HepG2 (cell line): ENCODE results near the gene RPS8. TPM values are rescaled to one million over a fixed set of nuclear protein-coding genes. Genes with fewer than 3 reads are reported as not detected.
A peak's percentile ranks its signal among the peaks of the same experiment; 100 is the strongest.

Experiments used
- ARNT2 ChIP-seq: sonication (generic); formaldehyde crosslinking; IDR thresholded peaks from 2 replicates; pipeline ENCODE4 v1.8.0; 2022; ENCODE audit warnings: mild to moderate bottlenecking, low read depth, missing genetic modification reagents, moderate library complexity
- CHD4 ChIP-seq: fragments of 200-600 bp; sonication (generic); IDR thresholded peaks from 2 replicates; pipeline ENCODE4 v1.7.0; 2017; ENCODE audit warnings: mild to moderate bottlenecking, low read length, borderline replicate concordance
- ELF1 ChIP-seq: sonication (generic); formaldehyde crosslinking; IDR thresholded peaks from 2 replicates; pipeline ENCODE4 v1.4.0; 2020; ENCODE audit warnings: missing genetic modification reagents
- GPN1 ChIP-seq: sonication (generic); formaldehyde crosslinking; IDR thresholded peaks from 2 replicates; pipeline ENCODE4 v1.5.1; 2020; ENCODE audit warnings: missing genetic modification reagents, borderline replicate concordance
- HDAC2 ChIP-seq: sonication (generic); formaldehyde crosslinking; IDR thresholded peaks from 2 replicates; pipeline ENCODE4 v1.4.0; 2020; ENCODE audit warnings: missing genetic modification reagents
- HOXA3 ChIP-seq: sonication (generic); formaldehyde crosslinking; IDR thresholded peaks from 2 replicates; pipeline ENCODE4 v1.5.0; 2020; ENCODE audit warnings: missing genetic modification reagents
- HOXA7 ChIP-seq: sonication (generic); formaldehyde crosslinking; IDR thresholded peaks from 2 replicates; pipeline ENCODE4 v1.8.1; 2022; ENCODE audit warnings: mild to moderate bottlenecking, missing genetic modification reagents, moderate library complexity
- MAFG ChIP-seq: sonication (generic); formaldehyde crosslinking; IDR thresholded peaks from 2 replicates; pipeline ENCODE4 v1.5.1; 2020; ENCODE audit warnings: mild to moderate bottlenecking, missing genetic modification reagents
- NFKBIZ ChIP-seq: IDR thresholded peaks from 2 replicates; pipeline ENCODE4 v1.6.1; 2018; ENCODE audit warnings: missing genetic modification reagents, missing compliant biosample characterization
- NR2F6 ChIP-seq, 2 experiments: IDR thresholded peaks; 2 replicates each; pipeline ENCODE4 v1.6.1; 2016; ENCODE audit warnings: antibody characterized with exemption in 1 of 2, mild to moderate bottlenecking in 1 of 2
- REL ChIP-seq: sonication (generic); formaldehyde crosslinking; conservative IDR thresholded peaks from 2 replicates; pipeline ENCODE4 v1.8.0; 2022; ENCODE audit warnings: mild to moderate bottlenecking, missing genetic modification reagents, moderate library complexity
- RFXANK ChIP-seq: IDR thresholded peaks from 2 replicates; pipeline ENCODE4 v1.6.1; 2016
- SMAD9 ChIP-seq: sonication (generic); formaldehyde crosslinking; IDR thresholded peaks from 2 replicates; pipeline ENCODE4 v1.5.1; 2020; ENCODE audit warnings: mild to moderate bottlenecking, missing genetic modification reagents
- ZNF329 ChIP-seq: sonication (generic); formaldehyde crosslinking; IDR thresholded peaks from 2 replicates; pipeline ENCODE4 v1.9.0; 2021; ENCODE audit warnings: low read depth, mild to moderate bottlenecking, missing genetic modification reagents
- ZNF557 ChIP-seq: sonication (generic); formaldehyde crosslinking; IDR thresholded peaks from 2 replicates; pipeline ENCODE4 v1.4.0; 2020; ENCODE audit warnings: missing genetic modification reagents
- ZSCAN21 ChIP-seq: sonication (generic); formaldehyde crosslinking; IDR thresholded peaks from 2 replicates; pipeline ENCODE4 v1.8.0; 2022; ENCODE audit warnings: mild to moderate bottlenecking, missing genetic modification reagents, moderate library complexity, borderline replicate concordance
- ZSCAN30 ChIP-seq: sonication (generic); formaldehyde crosslinking; IDR thresholded peaks from 2 replicates; pipeline ENCODE4 v1.5.0; 2020; ENCODE audit warnings: mild to moderate bottlenecking, missing genetic modification reagents
- polyA plus RNA-seq, 8 experiments: library from polyadenylated mRNA; depleted of rRNA in 3 of 8; stranded (reverse) in 7 of 8; unstranded in 1 of 8; fragments of >200 nt; fragmentation: Illumina TruSeq in 4 of 8; extraction: Trizol in 4 of 8; gene quantifications; 2 replicates each; pipeline versions ENCODE4 v1.2.1 to v1.2.3, GENCODE V29; 2011 to 2016; ENCODE audit warnings: low read depth in 4 of 8, missing spikeins in 1 of 8, mixed read lengths in 1 of 8; ENCODE audit not compliant: insufficient read depth in 1 of 8
- total RNA-seq, 5 experiments: library from RNA; depleted of rRNA; stranded (reverse); fragments of >200 nt; fragmentation: Illumina TruSeq; extraction: Trizol; gene quantifications; 2 replicates each; pipeline ENCODE4 v1.2.3, GENCODE V29; 2016; ENCODE audit warnings: low read depth in 1 of 5
- TF ChIP-seq, protein P1 (sequence below): sonication (generic); formaldehyde crosslinking; IDR thresholded peaks from 2 replicates; pipeline ENCODE4 v1.8.1; 2023; ENCODE audit warnings: missing genetic modification reagents, mild to moderate bottlenecking, borderline replicate concordance
- TF ChIP-seq, protein P2 (sequence below): sonication (generic); formaldehyde crosslinking; IDR thresholded peaks from 2 replicates; pipeline ENCODE4 v1.4.0; 2020; ENCODE audit warnings: missing genetic modification reagents, borderline replicate concordance
- TF ChIP-seq, protein P3 (sequence below): sonication (generic); formaldehyde crosslinking; IDR thresholded peaks from 2 replicates; pipeline ENCODE4 v1.4.0; 2020; ENCODE audit warnings: missing genetic modification reagents
- TF ChIP-seq, protein P4 (sequence below): sonication (generic); formaldehyde crosslinking; IDR thresholded peaks from 2 replicates; pipeline ENCODE4 v1.5.0; 2020; ENCODE audit warnings: mild to moderate bottlenecking, low read depth, missing genetic modification reagents, borderline replicate concordance
- TF ChIP-seq, protein P5 (sequence below): IDR thresholded peaks from 2 replicates; pipeline ENCODE4 v1.6.1; 2016; ENCODE audit warnings: low read depth, control low read depth

Gene RPS8
- total and polyA plus RNA-seq, 2 of the 13 experiments (the other 11 are each of a cell fraction or from before 2014, with no cell fraction given) = 2,628 to 2,822 TPM

DNA sequence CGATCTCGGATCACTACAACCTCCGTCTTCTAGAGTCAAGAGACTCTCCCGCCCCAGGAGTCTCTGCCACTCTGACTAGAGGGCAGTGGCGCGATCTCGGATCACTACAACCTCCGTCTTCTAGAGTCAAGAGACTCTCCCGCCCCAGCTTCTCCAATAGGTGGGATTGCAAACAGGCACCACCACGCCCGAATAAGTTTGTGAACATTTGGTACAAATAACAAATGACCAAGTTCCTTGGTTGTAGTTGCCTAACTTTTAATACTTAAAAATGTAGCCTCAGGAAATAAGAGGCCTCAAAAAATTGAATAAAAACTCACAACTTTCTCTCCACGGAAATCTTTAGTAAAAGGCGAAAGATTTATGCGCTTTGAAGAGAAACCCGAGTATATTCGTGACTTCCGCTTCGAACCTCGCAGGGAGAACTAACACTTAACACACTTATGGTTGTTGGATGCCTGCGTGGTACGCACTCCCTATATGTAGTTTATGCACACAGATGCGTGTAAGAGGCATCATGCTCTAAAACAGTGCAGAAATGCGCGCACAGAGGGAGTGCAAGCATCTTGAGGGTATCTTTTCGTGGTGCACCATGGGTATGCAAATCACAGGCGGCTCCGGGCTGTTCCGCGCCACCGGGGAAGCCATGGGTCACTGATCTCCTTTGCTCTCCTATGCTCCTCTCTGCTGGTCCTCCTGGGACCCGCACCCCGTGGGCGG lies 44.4 kb downstream of the RPS8 start (continued):
- TF ChIP-seq NFKBIZ (CRISPR knock-in tag) (peak; percentile 60; the same call in 1 of the 2 replicates), SMAD9 (no peak), ZNF329 (CRISPR knock-in tag) (peak; percentile 87), MAFG (CRISPR knock-in tag) (no peak), ELF1 (CRISPR knock-in tag) (peak; percentile 82), ZNF557 (CRISPR knock-in tag) (no peak; the same call in 1 of the 2 replicates), REL (peak; percentile 88), GPN1 (CRISPR knock-in tag) (no peak), NR2F6 (IDR thresholded peaks at IDR 0.05) (peak; percentile 8; the same call in 1 of the 2 replicates), NR2F6 (CRISPR knock-in tag; IDR thresholded peaks at IDR 0.05) (no peak; the same call in 1 of the 2 replicates), HOXA3 (CRISPR knock-in tag) (peak; percentile 9; the same call in 1 of the 2 replicates), ZSCAN21 (CRISPR knock-in tag) (peak; percentile 38; the same call in 1 of the 2 replicates), ARNT2 (CRISPR knock-in tag) (peak; percentile 42; the same call in 1 of the 2 replicates), HOXA7 (0 out of 2 replicates have a peak, but pooled peaks have one; percentile 85), HDAC2 (CRISPR knock-in tag) (no peak; the same call in none of the 2 replicates), RFXANK (no peak; the same call in 1 of the 2 replicates), ZSCAN30 (0 out of 2 replicates have a peak, but pooled peaks have one; percentile 50), CHD4 (no peak)
- TF ChIP-seq, protein P1, sequence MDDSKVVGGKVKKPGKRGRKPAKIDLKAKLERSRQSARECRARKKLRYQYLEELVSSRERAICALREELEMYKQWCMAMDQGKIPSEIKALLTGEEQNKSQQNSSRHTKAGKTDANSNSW (CRISPR knock-in tag) = no peak
- TF ChIP-seq, protein P2, sequence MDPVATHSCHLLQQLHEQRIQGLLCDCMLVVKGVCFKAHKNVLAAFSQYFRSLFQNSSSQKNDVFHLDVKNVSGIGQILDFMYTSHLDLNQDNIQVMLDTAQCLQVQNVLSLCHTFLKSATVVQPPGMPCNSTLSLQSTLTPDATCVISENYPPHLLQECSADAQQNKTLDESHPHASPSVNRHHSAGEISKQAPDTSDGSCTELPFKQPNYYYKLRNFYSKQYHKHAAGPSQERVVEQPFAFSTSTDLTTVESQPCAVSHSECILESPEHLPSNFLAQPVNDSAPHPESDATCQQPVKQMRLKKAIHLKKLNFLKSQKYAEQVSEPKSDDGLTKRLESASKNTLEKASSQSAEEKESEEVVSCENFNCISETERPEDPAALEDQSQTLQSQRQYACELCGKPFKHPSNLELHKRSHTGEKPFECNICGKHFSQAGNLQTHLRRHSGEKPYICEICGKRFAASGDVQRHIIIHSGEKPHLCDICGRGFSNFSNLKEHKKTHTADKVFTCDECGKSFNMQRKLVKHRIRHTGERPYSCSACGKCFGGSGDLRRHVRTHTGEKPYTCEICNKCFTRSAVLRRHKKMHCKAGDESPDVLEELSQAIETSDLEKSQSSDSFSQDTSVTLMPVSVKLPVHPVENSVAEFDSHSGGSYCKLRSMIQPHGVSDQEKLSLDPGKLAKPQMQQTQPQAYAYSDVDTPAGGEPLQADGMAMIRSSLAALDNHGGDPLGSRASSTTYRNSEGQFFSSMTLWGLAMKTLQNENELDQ (CRISPR knock-in tag) = no peak
- TF ChIP-seq, protein P3, sequence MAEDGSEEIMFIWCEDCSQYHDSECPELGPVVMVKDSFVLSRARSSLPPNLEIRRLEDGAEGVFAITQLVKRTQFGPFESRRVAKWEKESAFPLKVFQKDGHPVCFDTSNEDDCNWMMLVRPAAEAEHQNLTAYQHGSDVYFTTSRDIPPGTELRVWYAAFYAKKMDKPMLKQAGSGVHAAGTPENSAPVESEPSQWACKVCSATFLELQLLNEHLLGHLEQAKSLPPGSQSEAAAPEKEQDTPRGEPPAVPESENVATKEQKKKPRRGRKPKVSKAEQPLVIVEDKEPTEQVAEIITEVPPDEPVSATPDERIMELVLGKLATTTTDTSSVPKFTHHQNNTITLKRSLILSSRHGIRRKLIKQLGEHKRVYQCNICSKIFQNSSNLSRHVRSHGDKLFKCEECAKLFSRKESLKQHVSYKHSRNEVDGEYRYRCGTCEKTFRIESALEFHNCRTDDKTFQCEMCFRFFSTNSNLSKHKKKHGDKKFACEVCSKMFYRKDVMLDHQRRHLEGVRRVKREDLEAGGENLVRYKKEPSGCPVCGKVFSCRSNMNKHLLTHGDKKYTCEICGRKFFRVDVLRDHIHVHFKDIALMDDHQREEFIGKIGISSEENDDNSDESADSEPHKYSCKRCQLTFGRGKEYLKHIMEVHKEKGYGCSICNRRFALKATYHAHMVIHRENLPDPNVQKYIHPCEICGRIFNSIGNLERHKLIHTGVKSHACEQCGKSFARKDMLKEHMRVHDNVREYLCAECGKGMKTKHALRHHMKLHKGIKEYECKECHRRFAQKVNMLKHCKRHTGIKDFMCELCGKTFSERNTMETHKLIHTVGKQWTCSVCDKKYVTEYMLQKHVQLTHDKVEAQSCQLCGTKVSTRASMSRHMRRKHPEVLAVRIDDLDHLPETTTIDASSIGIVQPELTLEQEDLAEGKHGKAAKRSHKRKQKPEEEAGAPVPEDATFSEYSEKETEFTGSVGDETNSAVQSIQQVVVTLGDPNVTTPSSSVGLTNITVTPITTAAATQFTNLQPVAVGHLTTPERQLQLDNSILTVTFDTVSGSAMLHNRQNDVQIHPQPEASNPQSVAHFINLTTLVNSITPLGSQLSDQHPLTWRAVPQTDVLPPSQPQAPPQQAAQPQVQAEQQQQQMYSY (CRISPR knock-in tag) = no peak
- TF ChIP-seq, protein P4, sequence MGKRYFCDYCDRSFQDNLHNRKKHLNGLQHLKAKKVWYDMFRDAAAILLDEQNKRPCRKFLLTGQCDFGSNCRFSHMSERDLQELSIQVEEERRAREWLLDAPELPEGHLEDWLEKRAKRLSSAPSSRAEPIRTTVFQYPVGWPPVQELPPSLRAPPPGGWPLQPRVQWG = no peak
- TF ChIP-seq, protein P5, sequence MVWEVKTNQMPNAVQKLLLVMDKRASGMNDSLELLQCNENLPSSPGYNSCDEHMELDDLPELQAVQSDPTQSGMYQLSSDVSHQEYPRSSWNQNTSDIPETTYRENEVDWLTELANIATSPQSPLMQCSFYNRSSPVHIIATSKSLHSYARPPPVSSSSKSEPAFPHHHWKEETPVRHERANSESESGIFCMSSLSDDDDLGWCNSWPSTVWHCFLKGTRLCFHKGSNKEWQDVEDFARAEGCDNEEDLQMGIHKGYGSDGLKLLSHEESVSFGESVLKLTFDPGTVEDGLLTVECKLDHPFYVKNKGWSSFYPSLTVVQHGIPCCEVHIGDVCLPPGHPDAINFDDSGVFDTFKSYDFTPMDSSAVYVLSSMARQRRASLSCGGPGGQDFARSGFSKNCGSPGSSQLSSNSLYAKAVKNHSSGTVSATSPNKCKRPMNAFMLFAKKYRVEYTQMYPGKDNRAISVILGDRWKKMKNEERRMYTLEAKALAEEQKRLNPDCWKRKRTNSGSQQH = no peak
